Ascending aorta (tissue), 2 donors: ENCODE measurements around the gene TET2. TPM values are rescaled to one million over a fixed set of nuclear protein-coding genes. Genes with fewer than 3 reads are reported as not detected.

Experiments
- DNase-seq, 2 donors: peaks; one replicate each; pipeline ENCODE4 v3.0.0-alpha.2; 2019; ENCODE audit warnings: low spot score in 2 of 2
- H3K27ac ChIP-seq, 2 donors: fragments of 200-600 bp; sonication (generic); one replicate each; pipeline ENCODE4 v1.5.1; 2016 to 2017; ENCODE audit warnings: mild to moderate bottlenecking in 1 of 2
- H3K27me3 ChIP-seq: fragments of 200-600 bp; sonication (generic); one replicate; pipeline ENCODE4 v1.5.1; 2017
- H3K36me3 ChIP-seq, 2 donors: fragments of 200-600 bp; sonication (generic); one replicate each; pipeline ENCODE4 v1.5.1; 2016
- H3K4me1 ChIP-seq, 2 donors: fragments of 200-600 bp; sonication (generic); one replicate each; pipeline ENCODE4 v1.5.1; 2016 to 2017; ENCODE audit warnings: mild to moderate bottlenecking in 1 of 2
- H3K4me3 ChIP-seq, 2 donors: fragments of 200-600 bp; sonication (generic); one replicate each; pipeline ENCODE4 v1.5.1; 2016 to 2017; ENCODE audit warnings: mild to moderate bottlenecking in 1 of 2
- H3K9me3 ChIP-seq, 2 donors: fragments of 200-600 bp; sonication (generic); one replicate each; pipeline ENCODE4 v1.5.1; 2016
- intact Hi-C: fragments of 100-400 bp; cut with DNase I; formaldehyde crosslinking; loops from one replicate; pipeline ENCODE4 v1.15.1; 2023
- total RNA-seq: library from RNA; depleted of rRNA; stranded (reverse); fragments of >200 nt; gene quantifications from one replicate; pipeline ENCODE4 v1.1.0, GENCODE V29; 2016
- TF ChIP-seq, protein P1 (sequence below), 3 experiments: fragments of 200-600 bp in 2 of 3; fragments of 450-650 bp in 1 of 3; sonication (generic) in 2 of 3; IDR thresholded peaks; one replicate each; pipeline ENCODE4 v1.5.1; 2016 to 2019; ENCODE audit warnings: antibody characterized with exemption in 3 of 3, mild to moderate bottlenecking in 1 of 3, moderate library complexity in 1 of 3

The TET2 gene
- total RNA-seq, 1 donor from 2014 or later: 14.8 TPM

DNA sequence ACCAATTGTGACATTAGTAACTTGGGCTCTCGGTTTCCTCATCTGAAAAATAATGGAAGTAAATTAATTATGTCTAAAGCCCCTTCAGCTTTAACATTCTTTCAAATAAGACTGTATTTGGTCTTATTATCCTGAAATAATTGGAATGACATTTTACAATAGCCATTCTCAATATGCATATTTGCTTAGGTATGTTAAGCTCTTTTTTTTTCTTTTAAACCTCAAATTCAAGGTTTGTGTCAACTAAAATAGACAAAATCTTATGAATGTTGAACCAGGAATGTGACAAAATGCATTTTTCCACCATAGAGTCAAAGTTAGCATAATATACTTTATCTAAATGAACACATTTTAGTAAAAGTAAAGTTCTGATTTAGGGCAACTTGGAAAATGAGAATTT, 34.4 kb upstream of the TET2 start:
- Histone ChIP-seq H3K27ac (no peak overlapping the region), H3K36me3 (no peaks in the 10 kb centered on the region), H3K9me3 (no peaks in the 10 kb centered on the region), H3K4me3 (no peak overlapping the region), H3K27me3 (no peaks in the 10 kb centered on the region), H3K4me1 (no peaks in the 10 kb centered on the region)
- TF ChIP-seq, protein P1, sequence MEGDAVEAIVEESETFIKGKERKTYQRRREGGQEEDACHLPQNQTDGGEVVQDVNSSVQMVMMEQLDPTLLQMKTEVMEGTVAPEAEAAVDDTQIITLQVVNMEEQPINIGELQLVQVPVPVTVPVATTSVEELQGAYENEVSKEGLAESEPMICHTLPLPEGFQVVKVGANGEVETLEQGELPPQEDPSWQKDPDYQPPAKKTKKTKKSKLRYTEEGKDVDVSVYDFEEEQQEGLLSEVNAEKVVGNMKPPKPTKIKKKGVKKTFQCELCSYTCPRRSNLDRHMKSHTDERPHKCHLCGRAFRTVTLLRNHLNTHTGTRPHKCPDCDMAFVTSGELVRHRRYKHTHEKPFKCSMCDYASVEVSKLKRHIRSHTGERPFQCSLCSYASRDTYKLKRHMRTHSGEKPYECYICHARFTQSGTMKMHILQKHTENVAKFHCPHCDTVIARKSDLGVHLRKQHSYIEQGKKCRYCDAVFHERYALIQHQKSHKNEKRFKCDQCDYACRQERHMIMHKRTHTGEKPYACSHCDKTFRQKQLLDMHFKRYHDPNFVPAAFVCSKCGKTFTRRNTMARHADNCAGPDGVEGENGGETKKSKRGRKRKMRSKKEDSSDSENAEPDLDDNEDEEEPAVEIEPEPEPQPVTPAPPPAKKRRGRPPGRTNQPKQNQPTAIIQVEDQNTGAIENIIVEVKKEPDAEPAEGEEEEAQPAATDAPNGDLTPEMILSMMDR (IDR thresholded peaks at IDR 0.05): no peak
- intact Hi-C loops: no loop called here
- no peak for DNase-seq

DNA sequence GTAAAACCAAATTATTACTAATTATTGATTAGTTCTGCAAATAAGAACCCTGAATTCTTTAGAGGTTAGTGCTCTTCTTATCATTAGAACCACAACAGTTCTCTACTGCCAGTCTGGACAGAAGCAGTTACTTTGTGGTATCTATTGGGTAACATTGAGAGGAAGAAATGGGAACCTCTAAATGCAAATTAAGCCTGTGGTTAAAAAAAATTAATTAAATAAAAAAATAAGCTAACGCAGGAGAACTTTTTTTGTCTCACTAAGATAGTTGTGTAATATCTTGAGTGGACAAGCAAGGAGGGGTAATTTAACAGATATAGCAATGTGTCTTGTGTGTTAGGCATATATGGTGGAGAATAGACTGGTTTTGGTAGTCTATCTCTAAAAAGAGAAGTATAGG, 32.9 kb upstream of the TET2 start:
- Histone ChIP-seq H3K4me1 (no peaks in the 10 kb centered on the region), H3K4me3 (no peak overlapping the region), H3K27ac (no peak overlapping the region), H3K9me3 (no peaks in the 10 kb centered on the region), H3K36me3 (no peaks in the 10 kb centered on the region), H3K27me3 (no peaks in the 10 kb centered on the region)
- intact Hi-C loops: no loop called here
- DNase-seq: no peak
- TF ChIP-seq, protein P1 (IDR thresholded peaks at IDR 0.05): no peak

DNA sequence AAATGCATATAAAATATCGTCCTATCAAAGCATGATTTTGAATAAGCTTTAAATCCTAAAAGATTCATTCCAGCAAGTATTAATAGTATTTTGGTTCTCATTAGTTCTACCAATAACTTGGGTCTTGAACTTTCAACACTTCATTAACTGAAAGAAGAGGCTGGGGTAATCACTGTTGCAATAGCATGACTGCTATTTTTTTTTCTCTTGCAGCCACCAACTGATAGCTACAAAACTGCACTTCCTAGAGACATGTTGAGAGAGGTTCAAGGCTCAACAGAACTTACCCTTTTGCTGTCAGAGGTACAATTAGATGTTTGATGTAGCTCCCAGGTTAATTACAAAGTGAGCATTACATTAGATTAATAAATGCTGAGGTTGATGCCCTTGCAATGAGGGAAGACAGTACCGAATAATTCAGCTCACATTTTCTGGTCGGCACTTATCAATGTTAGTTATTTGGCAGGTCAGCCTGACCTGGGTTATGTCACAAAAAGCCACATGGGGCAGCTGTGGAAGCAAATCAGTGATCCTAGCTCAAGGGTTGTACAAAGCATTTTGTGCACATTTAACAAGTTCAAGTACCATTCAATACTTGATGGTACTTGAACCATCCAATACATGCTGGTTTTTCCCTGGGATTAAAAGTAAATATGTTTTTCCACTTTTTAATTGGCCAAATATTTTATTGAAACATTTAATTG, 29.9 kb upstream of the TET2 start:
- H3K36me3 ChIP-seq: no peaks in the 10 kb centered on the region
- H3K27me3 ChIP-seq: no peaks in the 10 kb centered on the region
- TF ChIP-seq, protein P1 (IDR thresholded peaks at IDR 0.05): no peak
- H3K4me1 ChIP-seq: no peaks in the 10 kb centered on the region
- DNase-seq: no peak
- H3K27ac ChIP-seq: no peak overlapping the region
- intact Hi-C loops: no loop called here
- H3K9me3 ChIP-seq: no peaks in the 10 kb centered on the region
- H3K4me3 ChIP-seq: no peak overlapping the region

DNA sequence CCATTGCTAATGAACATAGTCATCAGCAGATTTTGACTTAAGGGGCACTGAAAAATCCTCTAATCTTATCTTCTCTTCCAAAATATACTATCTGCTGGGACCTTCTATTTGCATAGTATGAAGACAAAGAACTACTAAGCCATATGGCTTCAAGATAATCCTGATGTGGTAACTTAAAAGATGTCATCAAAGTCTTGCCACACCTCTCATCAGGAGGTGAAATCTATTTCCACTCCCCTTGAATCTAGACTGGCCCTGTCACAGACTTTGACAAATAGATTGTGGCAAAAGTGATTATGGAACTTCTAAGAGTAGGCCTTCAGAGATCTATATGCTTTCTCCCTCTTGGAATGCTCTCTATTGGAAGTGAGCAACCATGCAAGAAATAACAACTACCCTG, 27.3 kb upstream of the TET2 start:
- no peaks in the 10 kb centered on the region for H3K36me3 ChIP-seq
- no peak overlapping the region for H3K4me3 ChIP-seq
- no peaks in the 10 kb centered on the region for H3K4me1 ChIP-seq
- TF ChIP-seq, protein P1 (IDR thresholded peaks at IDR 0.05): no peak
- H3K27ac ChIP-seq: no peak overlapping the region
- no peaks in the 10 kb centered on the region for H3K9me3 ChIP-seq
- DNase-seq: no peak
- H3K27me3 ChIP-seq: no peaks in the 10 kb centered on the region
- intact Hi-C loops: no loop called here

DNA sequence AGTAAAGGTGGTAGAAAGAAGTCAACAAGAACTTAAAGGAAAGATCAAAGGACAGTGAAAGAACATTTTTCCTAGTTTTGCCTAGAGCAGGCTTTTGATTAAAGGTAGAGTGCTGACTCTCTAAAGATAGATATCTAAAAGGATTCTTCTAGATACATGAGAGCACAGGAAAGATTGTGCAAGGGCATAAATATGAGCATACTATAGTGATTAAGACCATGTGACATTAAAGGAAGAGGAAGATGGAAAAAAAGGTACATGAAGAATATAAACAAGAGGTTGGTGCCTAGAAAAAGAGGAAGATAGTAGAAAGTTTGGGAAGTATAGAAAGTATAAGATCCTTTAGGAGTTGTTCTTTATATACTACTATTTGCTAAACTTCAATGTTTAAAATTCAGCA, 26.1 kb upstream of the TET2 start:
- Histone ChIP-seq H3K36me3 (no peaks in the 10 kb centered on the region), H3K4me3 (no peak overlapping the region), H3K4me1 (no peaks in the 10 kb centered on the region), H3K27me3 (no peaks in the 10 kb centered on the region), H3K27ac (no peak overlapping the region), H3K9me3 (no peaks in the 10 kb centered on the region)
- no peak for DNase-seq
- intact Hi-C loops: no loop called here
- TF ChIP-seq, protein P1 (IDR thresholded peaks at IDR 0.05): no peak

DNA sequence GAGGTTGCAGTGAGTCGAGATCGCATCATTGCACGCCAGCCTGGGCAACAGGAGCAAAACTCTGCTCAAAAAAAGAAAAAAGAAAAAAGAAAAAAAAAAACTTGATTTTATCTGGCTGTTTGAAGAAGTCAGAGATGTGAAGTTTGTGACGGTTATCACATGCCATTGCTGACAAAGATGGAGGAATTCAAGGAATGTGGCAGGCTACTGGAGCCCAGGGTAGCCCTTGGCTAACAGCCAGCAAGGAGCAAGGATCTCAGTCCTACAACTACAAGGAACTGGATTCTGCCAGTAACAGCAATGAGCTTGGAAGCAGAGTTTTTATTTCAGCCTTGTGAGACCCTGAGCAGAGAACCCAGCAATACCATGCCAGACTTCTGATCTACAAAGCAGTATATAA, 24.3 kb upstream of the TET2 start:
- no peaks in the 10 kb centered on the region for H3K9me3 ChIP-seq
- no peak overlapping the region for H3K27ac ChIP-seq
- H3K4me1 ChIP-seq: no peaks in the 10 kb centered on the region
- no peaks in the 10 kb centered on the region for H3K27me3 ChIP-seq
- H3K36me3 ChIP-seq: no peaks in the 10 kb centered on the region
- DNase-seq: no peak
- intact Hi-C loops: no loop called here
- TF ChIP-seq, protein P1 (IDR thresholded peaks at IDR 0.05): no peak
- H3K4me3 ChIP-seq: no peak overlapping the region
